Activated CD4-positive, alpha-beta T cell treated with anti-CD3 and anti-CD28 coated beads for 36 hours (primary cell): ENCODE results near the gene TTC39C. TPM values are rescaled to one million over a fixed set of nuclear protein-coding genes. Genes with fewer than 3 reads are reported as not detected.
A peak's percentile ranks its signal among the peaks of the same experiment; 100 is the strongest.

Experiments used
- ATAC-seq: fragments of 200-7000 bp; cut with Tn5 transposase; one replicate; pipeline ENCODE4 v1.10.0; 2021; ENCODE audit warnings: mild to moderate bottlenecking, moderate library complexity
- CTCF ChIA-PET: fragments of 350-600 bp; sonication (Branson Sonifier 250); formaldehyde crosslinking; loops from one replicate; lab custom pipeline; 2021; ENCODE audit warnings: antibody characterized with exemption; lab: Charles Lee
- POLR2A ChIA-PET: fragments of 350-600 bp; sonication (Branson Sonifier 250); formaldehyde crosslinking; loops from one replicate; lab custom pipeline; 2021; ENCODE audit warnings: antibody characterized with exemption, inconsistent platforms; lab: Charles Lee
- DNase-seq: peaks from one replicate; pipeline ENCODE4 v3.0.0-alpha.2; 2020
- H3K27ac Mint-ChIP-seq: one replicate; pipeline ENCODE4 v1.8.0; 2021; ENCODE audit warnings: mixed read lengths
- H3K27me3 Mint-ChIP-seq: one replicate; pipeline ENCODE4 v1.8.0; 2021; ENCODE audit warnings: mixed read lengths
- H3K36me3 Mint-ChIP-seq: one replicate; pipeline ENCODE4 v1.8.0; 2021; ENCODE audit warnings: low read depth, mixed read lengths
- H3K4me1 Mint-ChIP-seq: one replicate; pipeline ENCODE4 v1.8.0; 2021; ENCODE audit warnings: mixed read lengths
- H3K4me3 Mint-ChIP-seq: one replicate; pipeline ENCODE4 v1.8.0; 2021; ENCODE audit warnings: mild to moderate bottlenecking, moderate library complexity, mixed read lengths
- H3K9me3 Mint-ChIP-seq: one replicate; pipeline ENCODE4 v1.8.0; 2021; ENCODE audit warnings: low read depth, mixed read lengths
- intact Hi-C, 2 experiments: fragments of 100-400 bp; cut with DNase I in 1 of 2; cut with micrococcal nuclease in 1 of 2; formaldehyde crosslinking; loops; one replicate each; pipeline versions ENCODE4 v1.14.2 to v1.15.1; 2022 to 2024; cut with DNase I, micrococcal nuclease
- total RNA-seq, 2 experiments: library from RNA; stranded (reverse); gene quantifications; one replicate each; pipeline ENCODE4 v1.2.3, GENCODE V29; 2021

TTC39C gene
- total RNA-seq, 2 experiments from 2014 or later = 22.2 to 28.6 TPM

DNA sequence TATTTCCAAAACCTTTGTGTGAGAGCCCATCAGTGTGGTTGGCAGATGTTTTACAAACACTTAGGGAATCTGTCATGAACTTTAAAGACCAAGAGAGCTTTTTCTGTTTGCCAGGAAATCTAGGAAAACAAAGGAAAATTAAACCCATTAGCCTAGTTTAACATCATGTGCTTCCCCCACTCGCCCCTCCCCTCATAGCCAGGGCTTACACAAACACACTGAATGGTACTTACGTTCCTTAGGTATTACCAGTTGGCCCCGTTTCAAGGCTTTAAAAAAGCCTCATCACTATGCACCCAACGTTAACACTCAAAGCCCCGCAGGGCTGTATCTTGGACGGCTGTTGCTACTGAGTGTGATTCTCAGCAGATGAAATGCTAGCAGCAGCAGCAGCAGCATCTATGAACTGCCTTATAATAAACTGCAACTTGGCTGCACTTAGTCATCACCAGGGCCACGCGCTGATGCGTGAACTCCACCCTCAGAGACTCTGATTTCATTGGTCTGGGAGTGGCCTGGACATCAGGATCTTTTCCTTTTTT lies 20.1 kb upstream of the TTC39C start:
- peak; percentile 27 for DNase-seq
- CTCF ChIA-PET = interaction anchor here (1.7 kb wide), 1 partner anchor 12 kb away, joined by 5 read pairs; no protein-coding TSS in a partner anchor
- intact Hi-C loops = no loop called here
- H3K27ac Mint-ChIP-seq = no peak overlapping the region
- POLR2A ChIA-PET = no interaction called here
- ATAC-seq = no peak
- H3K36me3 Mint-ChIP-seq = no peaks in the 10 kb centered on the region
- H3K4me1 Mint-ChIP-seq = peaks cover 45% of the 10 kb centered on the region
- no peaks in the 10 kb centered on the region for H3K9me3 Mint-ChIP-seq
- H3K4me3 Mint-ChIP-seq = no peak overlapping the region
- peaks cover 2% of the 10 kb centered on the region for H3K27me3 Mint-ChIP-seq

DNA sequence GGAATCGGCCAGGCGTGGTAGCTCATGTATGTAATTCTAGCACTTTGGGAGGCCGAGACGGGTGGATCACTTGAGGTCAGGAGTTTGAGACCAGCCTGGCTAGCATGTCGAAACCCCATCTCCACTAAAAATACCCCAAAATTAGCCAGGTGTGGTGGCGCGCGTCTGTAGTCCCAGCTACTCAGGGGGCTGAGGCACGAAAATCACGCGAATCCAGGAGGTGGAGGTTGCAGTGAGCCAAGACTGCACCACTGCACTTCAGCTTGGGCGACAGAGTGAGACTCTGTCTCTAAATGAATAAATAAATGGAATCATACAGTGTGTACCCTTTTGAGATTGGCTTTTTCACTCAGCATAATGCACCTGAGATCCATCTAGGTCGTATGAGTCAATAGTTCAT lies 19.4 kb upstream of the TTC39C start:
- no peak for DNase-seq
- peaks cover 2% of the 10 kb centered on the region for H3K27me3 Mint-ChIP-seq
- no peaks in the 10 kb centered on the region for H3K36me3 Mint-ChIP-seq
- H3K4me3 Mint-ChIP-seq = no peak overlapping the region
- intact Hi-C loops = no loop called here
- no peak overlapping the region for H3K27ac Mint-ChIP-seq
- ATAC-seq = no peak
- no peaks in the 10 kb centered on the region for H3K9me3 Mint-ChIP-seq
- ChIA-PET CTCF (interaction anchor here (0.7 kb wide), 1 partner anchor 12 kb away, joined by 3 read pairs; no protein-coding TSS in a partner anchor), POLR2A (no interaction called here)
- peaks cover 40% of the 10 kb centered on the region for H3K4me1 Mint-ChIP-seq

DNA sequence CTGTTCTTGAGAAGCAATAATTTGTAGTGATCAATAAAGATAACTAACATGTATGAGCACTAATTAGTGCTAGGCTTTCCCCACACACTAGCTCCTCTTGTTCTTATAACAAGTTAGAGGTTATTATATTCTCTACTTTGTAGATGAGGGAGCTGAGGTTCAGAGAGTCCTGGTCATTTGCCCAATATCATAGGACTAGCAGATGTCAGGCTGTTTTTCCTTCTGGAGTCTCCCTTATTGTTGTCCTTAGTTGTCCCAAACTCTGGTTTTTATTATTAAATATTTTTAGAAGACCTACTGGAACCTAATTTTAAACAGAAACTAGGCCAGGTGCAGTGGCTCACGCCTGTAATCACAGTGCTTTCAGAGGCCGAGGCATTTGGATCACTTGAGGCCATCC lies 16.5 kb upstream of the TTC39C start:
- ATAC-seq (no peak), DNase-seq (no peak)
- Mint-ChIP-seq H3K36me3 (no peaks in the 10 kb centered on the region), H3K4me1 (peaks cover 40% of the 10 kb centered on the region), H3K27ac (no peak overlapping the region), H3K27me3 (peaks cover 2% of the 10 kb centered on the region), H3K4me3 (no peak overlapping the region), H3K9me3 (no peaks in the 10 kb centered on the region)
- ChIA-PET POLR2A (no interaction called here), CTCF (interaction anchor here (0.8 to 1.6 kb wide), 2 partner anchors 10 to 79 kb away, joined by 5 read pairs; no protein-coding TSS in a partner anchor)
- intact Hi-C loops = no loop called here

DNA sequence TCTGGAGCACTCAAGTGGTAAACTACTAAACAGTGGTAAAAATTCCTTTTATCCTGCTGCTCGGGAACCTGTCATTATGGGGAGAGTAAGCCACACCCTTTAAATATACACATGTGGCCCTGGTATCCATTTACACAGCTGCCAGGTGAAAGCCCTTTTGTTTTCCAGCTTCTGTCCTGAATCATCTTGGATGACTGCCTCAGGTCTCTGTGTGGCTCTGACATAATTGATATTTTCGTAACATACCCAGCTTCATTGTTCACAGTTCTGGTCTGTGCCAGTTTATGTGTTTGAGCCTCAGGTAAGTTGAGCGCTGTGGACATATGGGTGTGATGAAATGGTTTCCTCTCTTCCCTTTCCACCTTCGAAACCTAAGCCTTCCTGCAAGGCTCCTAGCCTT lies 15.7 kb upstream of the TTC39C start:
- DNase-seq = no peak
- H3K27me3 Mint-ChIP-seq = peaks cover 2% of the 10 kb centered on the region
- peaks cover 40% of the 10 kb centered on the region for H3K4me1 Mint-ChIP-seq
- no peak overlapping the region for H3K27ac Mint-ChIP-seq
- intact Hi-C loops = no loop called here
- H3K4me3 Mint-ChIP-seq = no peak overlapping the region
- ChIA-PET POLR2A (no interaction called here), CTCF (interaction anchor here (0.8 to 1.7 kb wide), 6 partner anchors 8 to 80 kb away, joined by 4 to 8 read pairs (median 5); no protein-coding TSS in a partner anchor)
- H3K9me3 Mint-ChIP-seq = no peaks in the 10 kb centered on the region
- no peak for ATAC-seq
- no peaks in the 10 kb centered on the region for H3K36me3 Mint-ChIP-seq

DNA sequence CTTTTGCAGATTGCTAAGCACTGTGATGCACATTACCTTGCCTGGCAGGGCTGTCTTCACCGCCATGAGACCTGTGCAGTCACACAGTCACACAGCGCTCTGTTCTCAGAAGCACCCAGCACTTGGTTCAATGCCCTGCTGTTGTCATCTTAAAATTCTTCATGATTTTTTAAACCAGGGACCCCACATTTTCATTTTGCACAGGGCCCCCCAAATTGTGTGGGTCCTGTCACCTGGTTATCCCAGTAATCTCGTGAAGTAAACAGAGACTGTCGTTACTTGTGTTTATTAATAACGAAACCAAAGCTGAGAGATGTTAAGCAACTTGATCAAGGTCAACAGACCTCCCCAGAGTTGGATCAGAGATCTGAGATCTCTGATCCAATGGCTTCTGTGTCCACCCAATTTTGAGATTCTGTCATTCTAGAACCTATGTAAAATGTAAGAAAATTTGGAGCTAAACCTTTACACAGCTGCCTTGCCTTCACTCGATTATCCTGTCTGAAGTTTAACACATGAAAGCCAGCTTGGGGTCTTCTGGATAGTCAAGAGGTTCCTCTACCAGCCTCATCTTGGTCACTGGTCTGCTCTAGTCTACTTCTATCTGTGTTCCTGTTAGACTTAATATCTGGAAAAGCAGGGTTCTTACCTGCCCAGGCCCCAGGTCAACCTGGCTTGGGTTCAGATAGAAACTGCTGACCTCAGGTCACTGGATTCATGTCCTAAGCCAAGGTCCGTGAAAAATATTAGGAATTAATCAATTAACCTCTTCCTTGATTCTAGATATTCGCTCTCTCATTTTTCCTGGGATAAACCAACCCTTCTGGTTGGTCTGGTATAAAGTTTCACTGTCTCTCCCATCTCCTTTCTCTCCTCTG lies 13.7 kb upstream of the TTC39C start:
- ChIA-PET POLR2A (no interaction called here), CTCF (no interaction called here)
- peak overlapping the region; percentile 5 for H3K27ac Mint-ChIP-seq
- peak; percentile 69 for ATAC-seq
- H3K4me3 Mint-ChIP-seq = no peak overlapping the region
- peaks cover 1% of the 10 kb centered on the region for H3K27me3 Mint-ChIP-seq
- intact Hi-C loops = no loop called here
- DNase-seq = peak; percentile 31
- no peaks in the 10 kb centered on the region for H3K9me3 Mint-ChIP-seq
- peaks cover 42% of the 10 kb centered on the region for H3K4me1 Mint-ChIP-seq
- H3K36me3 Mint-ChIP-seq = no peaks in the 10 kb centered on the region

DNA sequence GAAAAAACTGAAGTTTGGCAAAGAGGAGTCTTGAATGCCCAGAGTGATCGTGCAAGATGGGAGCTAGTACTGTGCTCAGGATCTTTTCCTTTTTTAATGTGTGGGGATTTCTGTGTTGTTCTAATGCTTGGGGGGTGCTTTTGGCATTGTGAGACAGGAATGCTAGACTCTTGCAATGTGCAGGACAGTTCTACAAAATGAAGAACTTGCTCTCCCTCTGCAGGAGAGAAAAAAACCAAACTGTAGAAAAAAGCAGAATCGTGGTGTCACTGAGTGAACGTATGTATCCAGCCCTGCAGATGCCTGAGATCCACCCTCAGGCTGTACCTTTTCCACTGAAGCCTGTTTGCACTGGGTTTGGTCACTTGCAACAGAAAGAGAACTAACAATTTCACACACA lies 12.1 kb upstream of the TTC39C start:
- no peak overlapping the region for H3K4me3 Mint-ChIP-seq
- ChIA-PET POLR2A (no interaction called here), CTCF (no interaction called here)
- H3K9me3 Mint-ChIP-seq = no peaks in the 10 kb centered on the region
- DNase-seq = no peak
- H3K4me1 Mint-ChIP-seq = peaks cover 47% of the 10 kb centered on the region
- no peak for ATAC-seq
- no peaks in the 10 kb centered on the region for H3K36me3 Mint-ChIP-seq
- intact Hi-C loops = no loop called here
- no peaks in the 10 kb centered on the region for H3K27me3 Mint-ChIP-seq
- H3K27ac Mint-ChIP-seq = no peak overlapping the region

DNA sequence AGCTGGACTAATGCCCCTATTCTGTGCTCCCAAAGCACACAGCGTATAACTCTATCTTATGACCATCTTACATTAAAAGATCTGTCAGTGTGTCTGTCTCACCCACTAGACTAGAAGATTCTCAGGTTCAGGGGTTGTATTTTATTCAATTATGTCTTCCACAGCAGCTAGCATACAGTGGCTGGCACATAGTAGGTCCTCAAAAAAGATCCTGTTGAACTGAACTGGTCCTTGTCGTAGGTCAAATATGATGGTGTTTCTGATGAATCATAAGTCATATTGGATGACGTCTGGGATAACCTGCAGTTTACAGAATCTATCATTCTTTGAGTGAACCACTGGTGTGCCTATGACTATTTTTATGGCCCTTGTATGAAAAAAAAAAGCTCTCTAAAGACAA lies 11.3 kb upstream of the TTC39C start:
- Mint-ChIP-seq H3K4me1 (peaks cover 52% of the 10 kb centered on the region), H3K27ac (no peak overlapping the region), H3K4me3 (no peak overlapping the region), H3K27me3 (no peaks in the 10 kb centered on the region), H3K9me3 (no peaks in the 10 kb centered on the region), H3K36me3 (no peaks in the 10 kb centered on the region)
- DNase-seq (no peak), ATAC-seq (no peak)
- ChIA-PET POLR2A (no interaction called here), CTCF (interaction anchor here (0.8 kb wide), 1 partner anchor 10 kb away, joined by 3 read pairs; no protein-coding TSS in a partner anchor)
- intact Hi-C loops = no loop called here

DNA sequence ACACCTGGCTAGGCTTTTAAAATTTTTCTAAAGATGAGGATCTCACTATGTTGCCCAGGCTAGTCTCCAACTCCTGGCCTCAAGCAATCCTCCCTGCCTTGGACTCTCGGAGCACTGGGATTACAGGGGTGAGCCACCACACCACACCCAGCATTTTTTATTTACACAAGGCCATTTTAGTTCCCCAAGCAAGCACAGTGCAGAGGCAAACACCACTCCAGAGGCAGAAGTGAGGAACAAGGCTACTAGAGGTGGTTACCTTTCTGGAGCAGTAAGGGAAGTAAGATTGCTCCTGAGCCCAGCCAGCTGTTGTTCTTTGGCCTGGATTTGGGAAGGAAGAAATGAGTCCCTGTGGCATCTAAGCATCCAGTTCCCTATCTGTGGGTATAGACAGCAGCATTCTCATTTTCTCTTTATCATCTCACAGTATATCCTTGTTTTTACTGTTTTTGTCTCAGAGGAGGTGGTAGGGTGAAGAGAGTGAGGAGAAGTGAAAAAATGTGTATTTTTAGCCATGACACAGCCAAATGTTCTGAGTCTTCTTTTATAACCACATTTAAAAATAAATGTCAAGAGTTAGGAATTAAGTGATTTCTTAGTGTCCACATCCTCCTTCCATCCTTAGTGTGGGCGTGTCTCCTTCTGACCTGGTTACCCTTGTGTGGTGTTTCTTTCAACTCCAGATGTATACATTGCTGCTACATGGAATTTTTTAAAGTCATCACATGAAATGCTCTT lies 10.5 kb upstream of the TTC39C start:
- no peaks in the 10 kb centered on the region for H3K9me3 Mint-ChIP-seq
- intact Hi-C loops = no loop called here
- CTCF ChIA-PET = interaction anchor here (0.8 kb wide), 1 partner anchor 9 kb away, joined by 3 read pairs; no protein-coding TSS in a partner anchor
- H3K36me3 Mint-ChIP-seq = no peaks in the 10 kb centered on the region
- peaks cover 58% of the 10 kb centered on the region for H3K4me1 Mint-ChIP-seq
- no peak overlapping the region for H3K4me3 Mint-ChIP-seq
- H3K27ac Mint-ChIP-seq = no peak overlapping the region
- DNase-seq (no peak), ATAC-seq (peak; percentile 10)
- POLR2A ChIA-PET = no interaction called here
- H3K27me3 Mint-ChIP-seq = peaks cover 3% of the 10 kb centered on the region

DNA sequence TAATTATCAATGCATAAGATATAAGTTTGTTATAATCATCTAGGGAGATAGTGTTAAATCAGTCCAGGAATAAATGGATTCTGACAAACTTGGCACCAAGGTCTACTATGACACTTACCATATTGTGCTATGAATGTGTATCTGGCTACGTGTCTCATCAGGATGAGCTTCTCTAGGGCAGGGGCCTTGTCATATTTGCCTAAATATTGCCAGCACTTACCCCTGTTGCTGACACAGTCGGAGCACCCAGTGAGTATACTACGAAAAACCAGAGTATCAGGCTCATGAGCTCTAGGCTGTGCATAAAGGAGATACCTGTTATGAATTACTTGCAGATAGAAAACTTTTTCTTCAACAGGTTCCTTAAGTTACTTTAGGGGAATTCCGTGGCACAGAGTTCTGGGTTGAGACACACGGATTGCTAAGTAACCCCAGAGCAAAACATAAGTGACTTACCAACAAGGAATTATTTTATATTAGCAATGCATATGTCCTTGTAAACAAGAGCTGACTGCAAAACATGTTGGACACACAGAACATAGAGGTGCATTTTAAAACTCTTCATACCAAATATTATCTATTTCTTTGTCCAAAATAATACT lies 7.7 kb upstream of the TTC39C start:
- DNase-seq (no peak), ATAC-seq (peak; percentile 30)
- Mint-ChIP-seq H3K27me3 (peaks cover 7% of the 10 kb centered on the region), H3K36me3 (no peaks in the 10 kb centered on the region), H3K9me3 (no peaks in the 10 kb centered on the region), H3K4me1 (peaks cover 70% of the 10 kb centered on the region), H3K27ac (no peak overlapping the region), H3K4me3 (no peak overlapping the region)
- intact Hi-C loops = no loop called here
- CTCF ChIA-PET = interaction anchor here (1.1 kb wide), 1 partner anchor 13 kb away, joined by 5 read pairs; no protein-coding TSS in a partner anchor
- POLR2A ChIA-PET = no interaction called here

DNA sequence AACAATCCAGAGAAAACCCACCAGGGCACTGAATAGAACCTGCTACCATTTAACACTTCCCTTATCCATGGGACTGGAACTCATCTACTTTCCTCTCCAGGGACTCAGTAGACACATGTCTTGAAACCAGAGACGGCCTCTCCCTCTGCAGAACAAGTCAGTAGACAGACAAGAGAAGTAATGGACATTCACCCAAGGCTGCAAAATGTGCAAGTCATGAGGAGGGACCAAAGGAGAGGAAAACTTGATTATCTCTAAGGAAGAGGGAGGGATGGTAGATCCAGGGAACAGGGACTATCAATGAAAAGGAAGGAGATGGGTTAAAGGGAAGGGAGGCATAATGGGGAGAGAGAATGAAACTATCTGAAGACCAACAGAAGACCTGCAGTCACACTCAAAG lies 5.3 kb upstream of the TTC39C start:
- Mint-ChIP-seq H3K27me3 (peaks cover 7% of the 10 kb centered on the region), H3K9me3 (no peaks in the 10 kb centered on the region), H3K4me1 (peaks cover 66% of the 10 kb centered on the region), H3K27ac (peak overlapping the region; percentile 40), H3K36me3 (no peaks in the 10 kb centered on the region), H3K4me3 (no peak overlapping the region)
- ChIA-PET CTCF (interaction anchor here (1.0 to 1.3 kb wide), 2 partner anchors 10 to 16 kb away, joined by 3 to 5 read pairs; no protein-coding TSS in a partner anchor), POLR2A (no interaction called here)
- ATAC-seq = no peak
- intact Hi-C loops = no loop called here
- DNase-seq = no peak
